HEK293 (cell line): ENCODE results near the gene PRTG.

Experiments
- ZNF239 ChIP-seq: fragments of 450-650 bp; formaldehyde crosslinking; IDR thresholded peaks from 2 replicates; pipeline ENCODE4 v1.5.1; 2016; ENCODE audit warnings: missing biosample characterization, missing genetic modification characterization
- ZNF274 ChIP-seq, 2 experiments: fragments of 200-500 bp in 1 of 2; fragments of 450-650 bp in 1 of 2; sonication (Bioruptor generic) in 1 of 2; formaldehyde crosslinking in 1 of 2; IDR thresholded peaks; 2 replicates each; pipeline versions ENCODE4 v1.5.1 to v1.6.1; 2014 to 2016; ENCODE audit warnings: borderline replicate concordance in 1 of 2, inconsistent platforms in 1 of 2, low read length in 1 of 2, missing biosample characterization in 1 of 2, missing genetic modification characterization in 1 of 2
- TF ChIP-seq, protein P1 (sequence below): fragments of 450-650 bp; formaldehyde crosslinking; IDR thresholded peaks from 2 replicates; pipeline ENCODE4 v1.5.1; 2016; ENCODE audit warnings: missing biosample characterization, missing genetic modification characterization

DNA sequence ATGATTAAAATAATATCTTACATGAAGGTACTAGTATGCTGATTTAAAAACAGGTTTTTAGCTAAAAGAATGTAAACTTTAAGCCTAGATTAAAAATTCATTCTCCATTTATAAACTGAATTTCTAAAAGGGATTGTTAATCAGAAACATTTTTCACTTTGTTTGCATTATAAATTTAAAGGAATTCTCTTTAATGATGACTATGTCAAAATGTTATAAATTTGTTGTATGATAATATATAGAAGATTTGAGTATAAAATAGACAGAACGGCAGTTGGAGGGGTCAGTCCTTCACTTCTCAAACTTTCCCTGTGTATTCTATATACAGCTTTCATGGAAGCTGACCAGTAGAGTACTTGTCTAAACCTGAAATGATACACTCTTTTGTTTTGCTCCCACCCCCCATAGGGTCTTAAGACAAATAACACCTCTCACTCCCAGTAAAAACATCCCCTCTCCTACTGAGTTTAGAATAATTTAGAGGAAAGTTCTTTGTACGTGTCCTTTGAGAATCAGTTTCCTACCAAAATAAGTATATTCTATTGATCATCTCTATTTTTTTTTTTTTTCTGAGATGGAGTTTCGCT, 90.0 kb downstream of the PRTG start:
- TF ChIP-seq, protein P1, sequence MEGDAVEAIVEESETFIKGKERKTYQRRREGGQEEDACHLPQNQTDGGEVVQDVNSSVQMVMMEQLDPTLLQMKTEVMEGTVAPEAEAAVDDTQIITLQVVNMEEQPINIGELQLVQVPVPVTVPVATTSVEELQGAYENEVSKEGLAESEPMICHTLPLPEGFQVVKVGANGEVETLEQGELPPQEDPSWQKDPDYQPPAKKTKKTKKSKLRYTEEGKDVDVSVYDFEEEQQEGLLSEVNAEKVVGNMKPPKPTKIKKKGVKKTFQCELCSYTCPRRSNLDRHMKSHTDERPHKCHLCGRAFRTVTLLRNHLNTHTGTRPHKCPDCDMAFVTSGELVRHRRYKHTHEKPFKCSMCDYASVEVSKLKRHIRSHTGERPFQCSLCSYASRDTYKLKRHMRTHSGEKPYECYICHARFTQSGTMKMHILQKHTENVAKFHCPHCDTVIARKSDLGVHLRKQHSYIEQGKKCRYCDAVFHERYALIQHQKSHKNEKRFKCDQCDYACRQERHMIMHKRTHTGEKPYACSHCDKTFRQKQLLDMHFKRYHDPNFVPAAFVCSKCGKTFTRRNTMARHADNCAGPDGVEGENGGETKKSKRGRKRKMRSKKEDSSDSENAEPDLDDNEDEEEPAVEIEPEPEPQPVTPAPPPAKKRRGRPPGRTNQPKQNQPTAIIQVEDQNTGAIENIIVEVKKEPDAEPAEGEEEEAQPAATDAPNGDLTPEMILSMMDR (tag by site-specific recombination) = no peak
- TF ChIP-seq ZNF274 (IDR thresholded peaks at IDR 0.05; ENCODE audit: low read length) = no peak
- no peak for TF ChIP-seq ZNF274 (tag by site-specific recombination; IDR thresholded peaks at IDR 0.05; ENCODE audit: borderline replicate concordance)
- no peak for TF ChIP-seq ZNF239 (tag by site-specific recombination)
